Osteoblast (primary cell): ENCODE measurements around the gene IMPG1. TPM values are rescaled to one million over a fixed set of nuclear protein-coding genes. Genes with fewer than 3 reads are reported as not detected.
A peak's percentile ranks its signal among the peaks of the same experiment; 100 is the strongest.

ENCODE experiments used
- DNase-seq: peaks from one replicate; pipeline ENCODE4 v3.0.0; 2011; ENCODE audit warnings: low spot score, mixed read lengths; ENCODE audit not compliant: insufficient read length; ENCODE audit errors: missing footprints
- H2AFZ ChIP-seq: 2 replicates; pipeline ENCODE4 v1.6.0; 2011; ENCODE audit warnings: mild to moderate bottlenecking, low read length
- H3K27ac ChIP-seq: 2 replicates; pipeline ENCODE4 v1.5.1; 2011; ENCODE audit warnings: mild to moderate bottlenecking, low read depth, low read length, moderate library complexity
- H3K27me3 ChIP-seq: 2 replicates; pipeline ENCODE4 v1.6.0; 2012; ENCODE audit warnings: mild to moderate bottlenecking, control low read depth, inconsistent platforms, low read length, moderate library complexity; ENCODE audit not compliant: insufficient read depth
- H3K36me3 ChIP-seq: 2 replicates; pipeline ENCODE4 v1.5.1; 2011; ENCODE audit warnings: mild to moderate bottlenecking, low read length, control low read depth, moderate library complexity; ENCODE audit not compliant: insufficient read depth
- H3K4me1 ChIP-seq: 2 replicates; pipeline ENCODE4 v1.5.1; 2011; ENCODE audit warnings: mild to moderate bottlenecking, low read length, control low read depth, moderate library complexity; ENCODE audit not compliant: insufficient read depth
- H3K4me2 ChIP-seq: 2 replicates; pipeline ENCODE4 v1.6.0; 2011; ENCODE audit warnings: mild to moderate bottlenecking, low read length; ENCODE audit not compliant: insufficient read depth
- H3K4me3 ChIP-seq: fragments of 200-600 bp; sonication (generic); 3 replicates; pipeline ENCODE4 v1.5.1; 2012; ENCODE audit warnings: mild to moderate bottlenecking, low read length, inconsistent platforms; ENCODE audit not compliant: insufficient read depth
- H3K79me2 ChIP-seq: 2 replicates; pipeline ENCODE4 v1.6.0; 2012; ENCODE audit warnings: mild to moderate bottlenecking, low read length, control low read depth, inconsistent platforms; ENCODE audit not compliant: insufficient read depth
- H3K9me3 ChIP-seq: 2 replicates; pipeline ENCODE4 v1.5.1; 2011; ENCODE audit warnings: low read depth, low read length, control low read depth
- H4K20me1 ChIP-seq: 2 replicates; pipeline ENCODE4 v1.6.0; 2012; ENCODE audit warnings: mild to moderate bottlenecking, low read length, control low read depth; ENCODE audit not compliant: insufficient read depth
- total RNA-seq: library from RNA; depleted of rRNA; stranded (reverse); fragments of >200 nt; gene quantifications from 2 replicates; pipeline ENCODE4 v1.2.3, GENCODE V29; 2012
- TF ChIP-seq, protein P1 (sequence below): IDR thresholded peaks from 2 replicates; pipeline ENCODE4 v1.5.1; 2011; ENCODE audit warnings: mild to moderate bottlenecking, low read depth, low read length, moderate library complexity; ENCODE audit errors: extremely low read depth

IMPG1 gene
- total RNA-seq, 1 donor: not detected

DNA sequence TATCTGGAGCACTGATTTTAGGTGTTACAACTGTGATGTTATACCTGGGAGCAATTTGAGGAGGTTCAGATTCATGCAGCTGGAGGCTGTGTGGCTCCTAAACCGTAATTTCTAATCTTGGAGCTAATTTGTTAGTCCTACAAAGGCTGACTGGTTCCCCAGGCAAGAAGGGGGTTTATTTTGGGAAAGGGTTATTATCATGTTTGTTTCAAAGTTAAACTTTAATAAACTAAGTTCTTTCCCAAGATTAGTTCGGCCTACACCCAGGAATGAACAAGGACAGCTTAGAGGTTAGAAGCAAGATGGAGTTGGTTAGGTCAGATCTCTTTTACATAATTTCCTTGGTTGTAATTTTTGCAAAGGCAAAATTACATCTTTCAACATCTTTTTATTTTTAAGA, 187.6 kb downstream of the IMPG1 start:
- DNase-seq: no peak
- Histone ChIP-seq H4K20me1 (no peaks in the 10 kb centered on the region), H3K4me3 (no peak overlapping the region), H3K4me1 (peaks cover 9% of the 10 kb centered on the region), H3K27me3 (no peaks in the 10 kb centered on the region), H3K79me2 (no peaks in the 10 kb centered on the region), H3K27ac (no peak overlapping the region), H2AFZ (no peak overlapping the region), H3K9me3 (no peaks in the 10 kb centered on the region), H3K4me2 (no peak overlapping the region), H3K36me3 (no peaks in the 10 kb centered on the region)
- TF ChIP-seq, protein P1, sequence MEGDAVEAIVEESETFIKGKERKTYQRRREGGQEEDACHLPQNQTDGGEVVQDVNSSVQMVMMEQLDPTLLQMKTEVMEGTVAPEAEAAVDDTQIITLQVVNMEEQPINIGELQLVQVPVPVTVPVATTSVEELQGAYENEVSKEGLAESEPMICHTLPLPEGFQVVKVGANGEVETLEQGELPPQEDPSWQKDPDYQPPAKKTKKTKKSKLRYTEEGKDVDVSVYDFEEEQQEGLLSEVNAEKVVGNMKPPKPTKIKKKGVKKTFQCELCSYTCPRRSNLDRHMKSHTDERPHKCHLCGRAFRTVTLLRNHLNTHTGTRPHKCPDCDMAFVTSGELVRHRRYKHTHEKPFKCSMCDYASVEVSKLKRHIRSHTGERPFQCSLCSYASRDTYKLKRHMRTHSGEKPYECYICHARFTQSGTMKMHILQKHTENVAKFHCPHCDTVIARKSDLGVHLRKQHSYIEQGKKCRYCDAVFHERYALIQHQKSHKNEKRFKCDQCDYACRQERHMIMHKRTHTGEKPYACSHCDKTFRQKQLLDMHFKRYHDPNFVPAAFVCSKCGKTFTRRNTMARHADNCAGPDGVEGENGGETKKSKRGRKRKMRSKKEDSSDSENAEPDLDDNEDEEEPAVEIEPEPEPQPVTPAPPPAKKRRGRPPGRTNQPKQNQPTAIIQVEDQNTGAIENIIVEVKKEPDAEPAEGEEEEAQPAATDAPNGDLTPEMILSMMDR: no peak

DNA sequence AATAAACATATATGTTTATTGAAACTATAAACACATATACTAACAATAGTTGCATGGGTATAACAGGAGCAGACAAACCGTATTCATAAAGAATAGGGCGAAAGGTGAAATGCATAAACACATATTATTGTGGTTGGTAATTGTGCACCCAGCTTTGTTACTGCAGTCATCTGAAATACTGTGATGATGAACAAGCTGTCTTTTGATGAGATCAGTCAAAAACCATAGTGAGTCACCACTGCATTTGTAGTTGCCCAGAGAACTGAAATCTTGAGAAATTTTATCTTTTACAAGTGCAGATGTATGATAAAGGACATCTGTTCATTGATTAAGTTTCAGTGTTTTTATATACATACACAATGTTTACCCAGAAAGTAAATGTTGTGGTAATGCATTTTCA, 189.7 kb downstream of the IMPG1 start:
- no peak overlapping the region for H3K4me2 ChIP-seq
- H3K4me1 ChIP-seq: peaks cover 9% of the 10 kb centered on the region
- peak; percentile 63 for DNase-seq
- H2AFZ ChIP-seq: no peak overlapping the region
- H3K27ac ChIP-seq: no peak overlapping the region
- no peaks in the 10 kb centered on the region for H3K36me3 ChIP-seq
- H3K79me2 ChIP-seq: no peaks in the 10 kb centered on the region
- H3K4me3 ChIP-seq: no peak overlapping the region
- H3K27me3 ChIP-seq: no peaks in the 10 kb centered on the region
- H4K20me1 ChIP-seq: no peaks in the 10 kb centered on the region
- TF ChIP-seq, protein P1: no peak
- H3K9me3 ChIP-seq: no peaks in the 10 kb centered on the region

GRCh38 chr6:75880305-75880704, 192.2 kb downstream of the IMPG1 start:
- Histone ChIP-seq H2AFZ (no peak overlapping the region), H3K4me1 (peaks cover 9% of the 10 kb centered on the region), H3K79me2 (no peaks in the 10 kb centered on the region), H3K27me3 (no peaks in the 10 kb centered on the region), H3K36me3 (no peaks in the 10 kb centered on the region), H3K27ac (no peak overlapping the region), H3K9me3 (no peaks in the 10 kb centered on the region), H3K4me3 (no peak overlapping the region), H4K20me1 (no peaks in the 10 kb centered on the region), H3K4me2 (no peak overlapping the region)
- DNase-seq: no peak
- TF ChIP-seq, protein P1: no peak

DNA sequence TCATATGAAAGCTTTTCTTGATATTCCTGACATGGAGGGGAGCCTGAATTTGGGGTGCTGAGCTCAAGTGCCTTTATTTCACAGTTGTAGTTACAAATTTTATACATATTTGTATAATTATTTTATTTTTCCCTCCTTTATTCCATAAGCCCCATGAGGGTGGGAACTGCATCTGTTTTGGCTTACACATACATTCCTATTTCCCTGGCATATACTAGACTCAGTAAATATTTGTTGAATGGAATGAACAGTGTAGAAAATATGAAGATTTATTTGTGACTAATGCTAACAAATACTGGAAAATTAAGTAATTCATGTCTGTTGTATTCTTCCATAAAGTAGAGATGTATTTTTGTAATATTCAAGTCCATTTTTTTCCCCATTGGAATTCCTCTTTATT, 196.3 kb downstream of the IMPG1 start:
- no peaks in the 10 kb centered on the region for H4K20me1 ChIP-seq
- no peaks in the 10 kb centered on the region for H3K9me3 ChIP-seq
- no peak overlapping the region for H3K27ac ChIP-seq
- DNase-seq: no peak
- no peaks in the 10 kb centered on the region for H3K79me2 ChIP-seq
- peaks cover 4% of the 10 kb centered on the region for H3K36me3 ChIP-seq
- no peak overlapping the region for H3K4me3 ChIP-seq
- TF ChIP-seq, protein P1: no peak
- H3K27me3 ChIP-seq: no peaks in the 10 kb centered on the region
- no peaks in the 10 kb centered on the region for H3K4me1 ChIP-seq
- H3K4me2 ChIP-seq: no peak overlapping the region
- H2AFZ ChIP-seq: no peak overlapping the region
